Uterus (tissue), 2 donors: ENCODE measurements around the gene COL4A6.

Experiments
- POLR2A ChIP-seq, 2 donors: fragments of 450-650 bp; IDR thresholded peaks; one replicate each; pipeline ENCODE4 v1.6.1; 2016; ENCODE audit warnings: antibody characterized with exemption in 2 of 2, mild to moderate bottlenecking in 1 of 2, moderate library complexity in 1 of 2
- TF ChIP-seq, protein P1 (sequence below), 4 experiments: fragments of 200-600 bp in 2 of 4; fragments of 450-650 bp in 2 of 4; sonication (generic) in 2 of 4; IDR thresholded peaks; one replicate each; pipeline ENCODE4 v1.5.1; 2016 to 2019; ENCODE audit warnings: antibody characterized with exemption in 4 of 4, mild to moderate bottlenecking in 2 of 4, moderate library complexity in 1 of 4

DNA sequence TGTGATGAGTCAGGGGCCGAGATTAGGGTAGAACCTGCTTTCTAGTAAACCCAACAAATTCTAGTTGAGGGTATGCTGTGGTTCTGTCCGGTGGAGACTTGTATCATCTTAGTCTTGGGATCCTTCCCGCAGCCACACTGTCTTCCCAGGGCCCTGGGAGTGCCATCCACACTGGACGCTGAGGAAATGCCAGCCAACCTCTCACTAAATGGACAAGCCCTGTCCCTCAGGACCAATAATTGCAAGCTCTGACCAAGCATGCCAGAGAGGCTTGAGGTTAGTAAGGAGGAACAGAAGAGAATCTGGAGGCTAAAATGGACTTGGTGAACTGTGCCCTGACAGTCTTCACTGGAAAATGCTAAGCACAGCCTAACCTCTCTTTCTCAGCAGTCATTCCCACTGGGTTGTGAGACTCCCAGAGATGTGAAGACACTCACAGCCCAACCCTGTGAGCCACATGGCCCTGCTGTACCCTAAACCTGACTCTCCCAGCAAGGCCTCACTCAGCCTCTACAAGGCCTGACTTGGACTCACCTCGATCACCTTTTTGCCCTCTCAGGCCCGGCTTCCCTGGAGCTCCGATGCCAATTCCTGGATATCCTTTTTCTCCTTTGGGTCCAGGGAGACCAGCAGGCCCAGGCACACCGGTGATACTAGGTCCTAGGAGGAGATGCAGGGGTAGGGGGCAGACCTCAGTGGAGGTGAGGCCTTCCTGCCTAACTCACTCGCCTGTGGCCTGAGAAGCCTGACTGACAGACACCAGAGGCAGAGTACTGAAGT is 269.1 kb downstream of the COL4A6 start:
- TF ChIP-seq POLR2A (IDR thresholded peaks at IDR 0.05), result no peak
- TF ChIP-seq, protein P1, sequence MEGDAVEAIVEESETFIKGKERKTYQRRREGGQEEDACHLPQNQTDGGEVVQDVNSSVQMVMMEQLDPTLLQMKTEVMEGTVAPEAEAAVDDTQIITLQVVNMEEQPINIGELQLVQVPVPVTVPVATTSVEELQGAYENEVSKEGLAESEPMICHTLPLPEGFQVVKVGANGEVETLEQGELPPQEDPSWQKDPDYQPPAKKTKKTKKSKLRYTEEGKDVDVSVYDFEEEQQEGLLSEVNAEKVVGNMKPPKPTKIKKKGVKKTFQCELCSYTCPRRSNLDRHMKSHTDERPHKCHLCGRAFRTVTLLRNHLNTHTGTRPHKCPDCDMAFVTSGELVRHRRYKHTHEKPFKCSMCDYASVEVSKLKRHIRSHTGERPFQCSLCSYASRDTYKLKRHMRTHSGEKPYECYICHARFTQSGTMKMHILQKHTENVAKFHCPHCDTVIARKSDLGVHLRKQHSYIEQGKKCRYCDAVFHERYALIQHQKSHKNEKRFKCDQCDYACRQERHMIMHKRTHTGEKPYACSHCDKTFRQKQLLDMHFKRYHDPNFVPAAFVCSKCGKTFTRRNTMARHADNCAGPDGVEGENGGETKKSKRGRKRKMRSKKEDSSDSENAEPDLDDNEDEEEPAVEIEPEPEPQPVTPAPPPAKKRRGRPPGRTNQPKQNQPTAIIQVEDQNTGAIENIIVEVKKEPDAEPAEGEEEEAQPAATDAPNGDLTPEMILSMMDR (IDR thresholded peaks at IDR 0.05), result no peak
